H1 (cell line): ENCODE measurements around the gene DOCK8. TPM values are rescaled to one million over a fixed set of nuclear protein-coding genes. Genes with fewer than 3 reads are reported as not detected.
A peak's percentile ranks its signal among the peaks of the same experiment; 100 is the strongest.

ENCODE experiments used
- BRCA1 ChIP-seq: IDR thresholded peaks from 2 replicates; pipeline ENCODE4 v1.6.1; 2012; ENCODE audit warnings: low read depth, low read length, improper control_type of control experiment
- GTF2F1 ChIP-seq: IDR thresholded peaks from 2 replicates; pipeline ENCODE4 v1.6.1; 2012; ENCODE audit warnings: low read depth, low read length, improper control_type of control experiment, borderline replicate concordance
- MAX ChIP-seq: IDR thresholded peaks from 2 replicates; pipeline ENCODE4 v1.6.1; 2012; ENCODE audit warnings: inconsistent platforms
- NRF1 ChIP-seq: IDR thresholded peaks from 2 replicates; pipeline ENCODE4 v1.6.1; 2011; ENCODE audit warnings: mild to moderate bottlenecking, low read depth, low read length, improper control_type of control experiment
- SP2 ChIP-seq: IDR thresholded peaks from 2 replicates; pipeline ENCODE4 v1.6.1; 2012; ENCODE audit warnings: mild to moderate bottlenecking, low read length, inconsistent platforms
- ZNF274 ChIP-seq: IDR thresholded peaks from 2 replicates; pipeline ENCODE4 v1.7.0; 2012; ENCODE audit warnings: low read length, borderline replicate concordance; ENCODE audit errors: extremely low read depth
- polyA plus RNA-seq, 7 experiments: library from polyadenylated mRNA; depleted of rRNA in 3 of 7; stranded (reverse) in 5 of 7; unstranded in 2 of 7; fragments of >200 nt in 5 of 7; fragments of 200-250 nt in 2 of 7; gene quantifications; 1 replicate in 5 of 7; 2 replicates in 1 of 7; 4 replicates in 1 of 7; pipeline versions ENCODE4 v1.2.1 to v1.2.3, GENCODE V29; 2011 to 2013; ENCODE audit warnings: missing spikeins in 2 of 7, mixed read lengths in 2 of 7
- total RNA-seq: library from RNA; stranded (reverse); fragmentation: NEBNext Ultra II Directional; extraction: Animal tissue kit (Norgen Biotek cat#: 25700); gene quantifications from 2 replicates; pipeline ENCODE4 v1.2.1, GENCODE V29; 2021

DOCK8 gene
- total and polyA plus RNA-seq, 2 of the 8 experiments (the other 6 are each of a cell fraction or from before 2014, with no cell fraction given) = 0.57 to 2.0 TPM

- TF ChIP-seq GTF2F1 = no peak
- peak; percentile 84 for TF ChIP-seq NRF1
- TF ChIP-seq ZNF274 = no peak
- TF ChIP-seq SP2 = no peak
- TF ChIP-seq MAX = peak; percentile 85
- no peak for TF ChIP-seq BRCA1
These were observed 255.2 kb downstream of the DOCK8 start (continued) for GRCh38 chr9:469672-470551.
